Suprapubic skin (tissue), 3 donors: Measurements from ENCODE around the gene KCNK6.

Source experiments
- CTCF ChIP-seq, 2 donors: fragments of 200-600 bp in 1 of 2; fragments of 450-650 bp in 1 of 2; sonication (generic) in 1 of 2; IDR thresholded peaks; one replicate each; pipeline ENCODE4 v1.5.1; 2016 to 2019; ENCODE audit warnings: antibody characterized with exemption in 2 of 2, mild to moderate bottlenecking in 1 of 2, moderate library complexity in 1 of 2
- EP300 ChIP-seq: sonication (generic); formaldehyde crosslinking; IDR thresholded peaks from one replicate; pipeline ENCODE4 v1.6.1; 2017; ENCODE audit warnings: antibody characterized with exemption
- POLR2A ChIP-seq, 2 donors: fragments of 450-650 bp; IDR thresholded peaks; one replicate each; pipeline ENCODE4 v1.6.1; 2017; ENCODE audit warnings: antibody characterized with exemption in 2 of 2, mild to moderate bottlenecking in 2 of 2, moderate library complexity in 2 of 2

DNA sequence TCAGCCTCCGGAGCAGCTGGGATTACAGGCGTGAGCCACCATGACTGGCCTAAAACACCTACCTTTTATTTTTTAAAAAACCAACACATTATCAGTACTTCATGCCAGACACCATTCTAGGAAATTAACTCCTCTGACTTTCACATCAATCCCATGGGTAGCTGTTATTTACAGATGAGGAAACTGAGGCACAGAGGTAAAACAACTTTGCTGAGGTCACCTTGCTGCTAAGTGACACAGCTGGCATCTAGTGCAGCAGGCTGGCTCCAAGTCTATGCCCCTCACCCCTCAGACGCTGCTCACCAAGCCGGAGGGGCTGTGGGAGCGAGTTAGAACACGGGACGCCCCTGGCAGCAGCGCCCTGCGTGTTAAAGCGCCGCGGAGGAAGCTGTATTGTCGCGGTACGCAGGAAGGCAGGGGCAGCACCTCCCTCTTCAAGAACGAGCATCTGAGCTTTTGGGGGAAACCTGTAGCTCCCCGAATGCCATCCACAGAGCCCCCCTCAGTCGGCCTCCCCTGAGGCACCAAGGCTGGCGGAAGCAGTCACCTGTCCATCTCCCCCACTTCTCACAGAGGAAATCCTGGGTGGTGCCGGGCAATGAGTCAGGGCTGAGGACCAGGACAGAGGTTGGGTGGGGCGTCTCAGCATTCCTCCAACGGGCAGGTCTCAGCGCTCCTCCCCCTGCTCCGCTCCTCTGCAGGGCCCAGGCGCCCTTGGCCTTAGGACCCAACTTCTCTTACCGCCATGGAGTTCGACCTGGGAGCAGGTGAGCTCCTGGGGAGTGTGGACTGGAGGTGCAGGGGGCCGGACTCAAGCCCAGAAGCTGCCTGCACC, 15.9 kb upstream of the KCNK6 start, which contains the start of gene C19orf33:
- TF ChIP-seq EP300 (no peak), CTCF (IDR thresholded peaks at IDR 0.05) (no peak), POLR2A (IDR thresholded peaks at IDR 0.05) (no peak)
